ENCODE data around the gene MYRF. TPM values are rescaled to one million over a fixed set of nuclear protein-coding genes. Genes with fewer than 3 reads are reported as not detected.

MYRF gene
- total and polyA plus RNA-seq, 7 donors: 0.01 to 0.24 (median 0.11) TPM; not detected in 1

- Histone ChIP-seq H3K27ac (no peak overlapping the region), H3K4me1 (no peaks in the 10 kb centered on the region), H3K9me3 (no peaks in the 10 kb centered on the region), H3K4me3 (no peak overlapping the region), H3K36me3 (ENCODE audit: insufficient read depth in 1 of 2, low read depth in 1 of 2) (no peaks in the 10 kb centered on the region), H3K27me3 (ENCODE audit: insufficient read depth in 3 of 3, low read length in 2 of 3) (peaks cover 0 to 23% (median 8%) of the 10 kb centered on the region in 3 donors)
- ATAC-seq (no peak), DNase-seq (no peak)
- no peak for TF ChIP-seq CTCF (IDR thresholded peaks at IDR 0.05)
- 74 to 78% (median 77%) methylated on average over 13 of the region's 13 CpGs for WGBS, 3 donors
- intact Hi-C loops (cut with DNase I): no loop called here
Observed at GRCh38 chr11:61766353-61766841, 14.0 kb downstream of the MYRF start.

GRCh38 chr11:61768376-61769076 lies 16.1 kb downstream of the MYRF start:
- ATAC-seq (no peak), DNase-seq (no peak)
- Histone ChIP-seq H3K27ac (no peak overlapping the region), H3K36me3 (ENCODE audit: insufficient read depth in 1 of 2, low read depth in 1 of 2) (no peaks in the 10 kb centered on the region), H3K9me3 (no peaks in the 10 kb centered on the region), H3K4me1 (no peaks in the 10 kb centered on the region), H3K27me3 (ENCODE audit: insufficient read depth in 3 of 3, low read length in 2 of 3) (peaks cover 0 to 11% (median 2%) of the 10 kb centered on the region in 3 donors), H3K4me3 (no peak overlapping the region)
- WGBS, 3 donors: 74 to 77% (median 77%) methylated on average over 11 of the region's 11 CpGs
- intact Hi-C loops (cut with DNase I): no loop called here
- no peak for TF ChIP-seq CTCF (IDR thresholded peaks at IDR 0.05)

GRCh38 chr11:61769169-61769920 lies 16.9 kb downstream of the MYRF start:
- ATAC-seq (no peak), DNase-seq (no peak)
- Histone ChIP-seq H3K9me3 (no peaks in the 10 kb centered on the region), H3K36me3 (ENCODE audit: insufficient read depth in 1 of 2, low read depth in 1 of 2) (no peaks in the 10 kb centered on the region), H3K27ac (no peak overlapping the region), H3K27me3 (ENCODE audit: insufficient read depth in 3 of 3, low read length in 2 of 3) (peaks cover 0 to 2% (median 0%) of the 10 kb centered on the region in 3 donors), H3K4me3 (no peak overlapping the region), H3K4me1 (no peaks in the 10 kb centered on the region)
- 76 to 79% (median 76%) methylated on average over 31 to 33 of the region's 33 CpGs for WGBS, 3 donors
- intact Hi-C loops (cut with DNase I): no loop called here
- no peak for TF ChIP-seq CTCF (IDR thresholded peaks at IDR 0.05)

- WGBS, 3 donors: 84 to 91% (median 88%) methylated on average over 19 to 20 of the region's 20 CpGs
Observed at GRCh38 chr11:61769946-61770683, 17.7 kb downstream of the MYRF start.

More at GRCh38 chr11:61769946-61770683, 17.7 kb downstream of the MYRF start:
- H3K27ac ChIP-seq: no peak overlapping the region
- no peaks in the 10 kb centered on the region for H3K36me3 ChIP-seq (ENCODE audit: insufficient read depth in 1 of 2, low read depth in 1 of 2)
- no peak overlapping the region for H3K4me3 ChIP-seq
- no peaks in the 10 kb centered on the region for H3K27me3 ChIP-seq (ENCODE audit: insufficient read depth in 3 of 3, low read length in 2 of 3)
- TF ChIP-seq CTCF (IDR thresholded peaks at IDR 0.05): no peak
- DNase-seq (no peak), ATAC-seq (no peak)
- no peaks in the 10 kb centered on the region for H3K4me1 ChIP-seq
- intact Hi-C loops (cut with DNase I): no loop called here
- no peaks in the 10 kb centered on the region for H3K9me3 ChIP-seq

Measured in psoas muscle (tissue), 8 donors.